Sigmoid colon (tissue), 4 donors: Measurements from ENCODE around the gene OAS2.

Experiments used
- EP300 ChIP-seq, 4 donors: sonication (generic); formaldehyde crosslinking; IDR thresholded peaks; one replicate each; pipeline ENCODE4 v1.6.1; 2017; ENCODE audit warnings: antibody characterized with exemption in 4 of 4
- TF ChIP-seq, protein P1 (sequence below), 4 experiments: fragments of 450-650 bp in 3 of 4; fragments of 200-600 bp in 1 of 4; IDR thresholded peaks; one replicate each; pipeline ENCODE4 v1.5.1; 2016 to 2019; ENCODE audit warnings: antibody characterized with exemption in 4 of 4, mild to moderate bottlenecking in 3 of 4, moderate library complexity in 2 of 4

DNA sequence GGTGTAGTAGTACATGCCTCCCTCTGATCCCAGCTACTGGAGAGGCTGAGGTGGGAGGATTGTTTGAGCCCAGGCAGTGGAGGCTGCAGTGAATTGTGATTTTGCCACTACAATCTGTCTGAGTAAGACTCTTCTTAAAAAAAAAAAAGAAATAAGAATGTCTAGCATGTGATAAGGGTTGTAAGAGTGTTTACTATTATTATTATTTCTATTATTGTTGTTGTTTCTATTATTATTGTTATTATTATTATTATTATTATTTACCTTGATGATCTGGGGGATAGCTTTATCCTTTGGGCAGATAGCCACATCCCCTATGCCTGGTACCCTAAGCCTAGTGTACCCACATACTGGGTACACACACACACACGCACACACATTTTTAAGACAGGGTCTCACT is 35.7 kb upstream of the OAS2 start:
- TF ChIP-seq, protein P1, sequence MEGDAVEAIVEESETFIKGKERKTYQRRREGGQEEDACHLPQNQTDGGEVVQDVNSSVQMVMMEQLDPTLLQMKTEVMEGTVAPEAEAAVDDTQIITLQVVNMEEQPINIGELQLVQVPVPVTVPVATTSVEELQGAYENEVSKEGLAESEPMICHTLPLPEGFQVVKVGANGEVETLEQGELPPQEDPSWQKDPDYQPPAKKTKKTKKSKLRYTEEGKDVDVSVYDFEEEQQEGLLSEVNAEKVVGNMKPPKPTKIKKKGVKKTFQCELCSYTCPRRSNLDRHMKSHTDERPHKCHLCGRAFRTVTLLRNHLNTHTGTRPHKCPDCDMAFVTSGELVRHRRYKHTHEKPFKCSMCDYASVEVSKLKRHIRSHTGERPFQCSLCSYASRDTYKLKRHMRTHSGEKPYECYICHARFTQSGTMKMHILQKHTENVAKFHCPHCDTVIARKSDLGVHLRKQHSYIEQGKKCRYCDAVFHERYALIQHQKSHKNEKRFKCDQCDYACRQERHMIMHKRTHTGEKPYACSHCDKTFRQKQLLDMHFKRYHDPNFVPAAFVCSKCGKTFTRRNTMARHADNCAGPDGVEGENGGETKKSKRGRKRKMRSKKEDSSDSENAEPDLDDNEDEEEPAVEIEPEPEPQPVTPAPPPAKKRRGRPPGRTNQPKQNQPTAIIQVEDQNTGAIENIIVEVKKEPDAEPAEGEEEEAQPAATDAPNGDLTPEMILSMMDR (IDR thresholded peaks at IDR 0.05) = no peak
- TF ChIP-seq EP300 (IDR thresholded peaks at IDR 0.05) = no peak
